UCSD-AML1 (cell line): ENCODE data around the gene NUP210L.
"Not testable (repeated sequence)": the region's sequence is repeated elsewhere in the genome, so short reads cannot be mapped to it uniquely, and the experiment has no call there.

Experiments
- DNase-seq: peaks from one replicate; lab custom pipeline; 2025; ENCODE audit not compliant: unreplicated experiment; lab: John Stamatoyannopoulos, UW

The NUP210L gene

GRCh38 chr1:154170547-154171222 is 15.8 kb upstream of the NUP210L start:
- DNase-seq: no peak

- DNase-seq: no peak
These were observed 12.6 kb upstream of the NUP210L start for GRCh38 chr1:154167461-154167860.

GRCh38 chr1:154166207-154166606 is 11.3 kb upstream of the NUP210L start:
- DNase-seq: no peak

- DNase-seq: no peak
These were observed 4.7 kb upstream of the NUP210L start for GRCh38 chr1:154159554-154159953.

GRCh38 chr1:154158307-154159125 is 3.6 kb upstream of the NUP210L start:
- no peak for DNase-seq

- DNase-seq: no peak
These were observed 2.8 kb upstream of the NUP210L start for GRCh38 chr1:154157520-154158306.

GRCh38 chr1:154155251-154155650 is 378 bp upstream of the NUP210L start:
- no peak for DNase-seq

- DNase-seq: no peak
These were observed 820 bp downstream of the NUP210L start for GRCh38 chr1:154154053-154154452.

GRCh38 chr1:154151311-154151710 is 3.6 kb downstream of the NUP210L start:
- DNase-seq: no peak

- no peak for DNase-seq
These were observed 6.1 kb downstream of the NUP210L start for GRCh38 chr1:154148807-154149206.

- not testable (repeated sequence) for DNase-seq
These were observed 7.4 kb downstream of the NUP210L start for GRCh38 chr1:154147505-154147904.

- no peak for DNase-seq
These were observed 8.9 kb downstream of the NUP210L start for GRCh38 chr1:154145986-154146385.

- DNase-seq: no peak
These were observed 12.5 kb downstream of the NUP210L start for GRCh38 chr1:154142358-154142757.

- DNase-seq: no peak
These were observed 13.6 kb downstream of the NUP210L start for GRCh38 chr1:154141240-154141639.

- DNase-seq: no peak
These were observed 17.0 kb downstream of the NUP210L start for GRCh38 chr1:154137888-154138287.

GRCh38 chr1:154133256-154133655 is 21.6 kb downstream of the NUP210L start:
- no peak for DNase-seq

GRCh38 chr1:154129391-154129970 is 25.4 kb downstream of the NUP210L start:
- no peak for DNase-seq

- DNase-seq: not testable (repeated sequence)
These were observed 31.7 kb downstream of the NUP210L start for GRCh38 chr1:154123205-154123604.

- DNase-seq: no peak
These were observed 37.2 kb downstream of the NUP210L start for GRCh38 chr1:154117642-154118041.

- DNase-seq: no peak
These were observed 39.7 kb downstream of the NUP210L start for GRCh38 chr1:154115180-154115579.

GRCh38 chr1:154104433-154105082 is 50.3 kb downstream of the NUP210L start:
- DNase-seq: no peak
